HEK293 (cell line): ENCODE results near the gene ZDHHC3.

Source experiments
- CTCF ChIA-PET: fragments of 350-600 bp; formaldehyde crosslinking; extraction: SDS; loops from one replicate; lab custom pipeline; 2021; ENCODE audit warnings: antibody characterized with exemption; lab: Yijun Ruan, JAX
- POLR2A ChIA-PET: fragments of 300-600 bp; formaldehyde crosslinking; extraction: SDS; loops from one replicate; lab custom pipeline; 2020; ENCODE audit warnings: antibody characterized with exemption, inconsistent platforms; lab: Yijun Ruan, JAX
- H3K27ac ChIP-seq: fragments of 200-500 bp; sonication (Bioruptor generic); 2 replicates; pipeline ENCODE4 v1.5.1; 2014; ENCODE audit warnings: low read depth, low read length, control low read depth, inconsistent platforms; ENCODE audit errors: extremely low read depth
- H3K36me3 ChIP-seq, 2 experiments: fragments of 200-500 bp in 1 of 2; sonication (Bioruptor generic) in 1 of 2; 1 replicate in 1 of 2; 2 replicates in 1 of 2; pipeline ENCODE4 v1.5.1; 2014 to 2017; ENCODE audit warnings: inconsistent platforms in 2 of 2, low read length in 2 of 2; ENCODE audit not compliant: control insufficient read depth in 2 of 2, insufficient read depth in 1 of 2
- H3K4me1 ChIP-seq: fragments of 200-500 bp; sonication (Bioruptor generic); 2 replicates; pipeline ENCODE4 v1.5.1; 2014; ENCODE audit warnings: mild to moderate bottlenecking, low read length, inconsistent platforms; ENCODE audit not compliant: control insufficient read depth, insufficient read depth
- H3K4me3 ChIP-seq: 2 replicates; pipeline ENCODE4 v1.5.1; 2011; ENCODE audit warnings: low read depth, mild to moderate bottlenecking, control low read depth, low read length, moderate library complexity
- H3K9me3 ChIP-seq: fragments of 200-500 bp; sonication (Bioruptor generic); 2 replicates; pipeline ENCODE4 v1.5.1; 2014; ENCODE audit warnings: low read depth, low read length, inconsistent platforms; ENCODE audit not compliant: control insufficient read depth, insufficient read depth
- SETDB1 ChIP-seq: IDR thresholded peaks from one replicate; pipeline ENCODE4 v1.6.1; 2017; ENCODE audit warnings: mild to moderate bottlenecking, low read length, moderate library complexity, mixed read lengths; ENCODE audit not compliant: insufficient read length
- YY2 ChIP-seq: fragments of 450-650 bp; formaldehyde crosslinking; IDR thresholded peaks from 2 replicates; pipeline ENCODE4 v1.5.1; 2016; ENCODE audit warnings: missing biosample characterization, missing genetic modification characterization
- ZIC2 ChIP-seq: fragments of 450-650 bp; formaldehyde crosslinking; IDR thresholded peaks from 2 replicates; pipeline ENCODE4 v1.5.1; 2016; ENCODE audit warnings: missing biosample characterization, missing genetic modification characterization
- ZNF157 ChIP-seq: fragments of 450-650 bp; formaldehyde crosslinking; IDR thresholded peaks from 2 replicates; pipeline ENCODE4 v1.5.1; 2016; ENCODE audit warnings: missing biosample characterization, missing genetic modification characterization
- ZNF248 ChIP-seq: fragments of 450-650 bp; formaldehyde crosslinking; IDR thresholded peaks from 2 replicates; pipeline ENCODE4 v1.5.1; 2017; ENCODE audit warnings: missing biosample characterization, missing genetic modification characterization
- ZNF311 ChIP-seq: fragments of 450-650 bp; formaldehyde crosslinking; IDR thresholded peaks from 2 replicates; pipeline ENCODE4 v1.5.1; 2017; ENCODE audit warnings: missing biosample characterization, missing genetic modification characterization, borderline replicate concordance
- ZNF366 ChIP-seq: fragments of 450-650 bp; formaldehyde crosslinking; conservative IDR thresholded peaks from 2 replicates; pipeline ENCODE4 v1.5.1; 2016; ENCODE audit warnings: missing biosample characterization, missing genetic modification characterization
- ZNF37A ChIP-seq: fragments of 450-650 bp; IDR thresholded peaks from 2 replicates; pipeline ENCODE4 v1.5.1; 2018; ENCODE audit warnings: missing biosample characterization, missing genetic modification characterization
- ZNF521 ChIP-seq: fragments of 450-650 bp; formaldehyde crosslinking; IDR thresholded peaks from 2 replicates; pipeline ENCODE4 v1.5.1; 2017; ENCODE audit warnings: missing biosample characterization, mild to moderate bottlenecking, missing genetic modification characterization
- ZNF629 ChIP-seq: fragments of 450-650 bp; formaldehyde crosslinking; IDR thresholded peaks from 2 replicates; pipeline ENCODE4 v1.5.1; 2017; ENCODE audit warnings: missing biosample characterization, missing genetic modification characterization
- ZNF654 ChIP-seq: fragments of 450-650 bp; formaldehyde crosslinking; IDR thresholded peaks from 2 replicates; pipeline ENCODE4 v1.5.1; 2016; ENCODE audit warnings: low read depth, missing biosample characterization, missing genetic modification characterization
- ZNF670 ChIP-seq: fragments of 450-650 bp; formaldehyde crosslinking; IDR thresholded peaks from 2 replicates; pipeline ENCODE4 v1.5.1; 2016; ENCODE audit warnings: missing biosample characterization, missing genetic modification characterization, low read depth
- TF ChIP-seq, protein P1 (sequence below): fragments of 450-650 bp; formaldehyde crosslinking; IDR thresholded peaks from 2 replicates; pipeline ENCODE4 v1.5.1; 2016; ENCODE audit warnings: missing biosample characterization, missing genetic modification characterization
- TF ChIP-seq, protein P2 (sequence below): fragments of 450-650 bp; formaldehyde crosslinking; IDR thresholded peaks from 2 replicates; pipeline ENCODE4 v1.5.1; 2016; ENCODE audit warnings: missing biosample characterization, missing genetic modification characterization, borderline replicate concordance
- TF ChIP-seq, protein P3 (sequence below): fragments of 450-650 bp; formaldehyde crosslinking; IDR thresholded peaks from 2 replicates; pipeline ENCODE4 v1.5.0; 2017; ENCODE audit warnings: missing biosample characterization, missing genetic modification characterization, borderline replicate concordance
- TF ChIP-seq, protein P4 (sequence below): fragments of 450-650 bp; formaldehyde crosslinking; IDR thresholded peaks from 2 replicates; pipeline ENCODE4 v1.5.1; 2017; ENCODE audit warnings: missing biosample characterization, mild to moderate bottlenecking, missing genetic modification characterization, moderate library complexity

Gene ZDHHC3

DNA sequence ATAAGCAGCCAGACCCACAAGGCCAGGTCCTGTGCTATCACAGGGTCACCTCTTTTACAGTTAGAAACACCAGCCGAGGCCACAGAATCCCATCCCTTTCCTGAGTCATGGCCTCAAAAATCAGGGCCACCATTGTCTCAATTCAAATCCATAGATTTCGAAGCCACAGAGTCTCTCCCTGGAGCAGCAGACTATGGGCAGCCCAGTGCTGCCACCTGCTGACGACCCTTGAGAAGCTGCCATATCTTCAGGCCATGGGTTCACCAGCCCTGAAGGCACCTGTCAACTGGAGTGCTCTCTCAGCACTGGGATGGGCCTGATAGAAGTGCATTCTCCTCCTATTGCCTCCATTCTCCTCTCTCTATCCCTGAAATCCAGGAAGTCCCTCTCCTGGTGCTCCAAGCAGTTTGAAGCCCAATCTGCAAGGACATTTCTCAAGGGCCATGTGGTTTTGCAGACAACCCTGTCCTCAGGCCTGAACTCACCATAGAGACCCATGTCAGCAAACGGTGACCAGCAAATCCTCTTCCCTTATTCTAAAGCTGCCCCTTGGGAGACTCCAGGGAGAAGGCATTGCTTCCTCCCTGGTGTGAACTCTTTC lies 62.0 kb downstream of the ZDHHC3 start:
- Histone ChIP-seq H3K4me1 (no peaks in the 10 kb centered on the region), H3K9me3 (no peaks in the 10 kb centered on the region), H3K27ac (no peak overlapping the region), H3K36me3 (peaks cover 0 to 3% of the 10 kb centered on the region in 2 experiments; a peak in 1 of 3 replicates), H3K4me3 (no peak overlapping the region)
- POLR2A ChIA-PET = interaction anchor here (1.3 kb wide), 1 partner anchor 62 kb away, joined by 3 read pairs; the partner anchor contains the start of genes EXOSC7 and ZDHHC3
- CTCF ChIA-PET = interaction anchor here (0.6 to 1.7 kb wide), 16 partner anchors 9 to 594 kb away, joined by 3 to 12 read pairs (median 4); no protein-coding TSS in a partner anchor
- peak; percentile 64 for TF ChIP-seq ZNF654
- TF ChIP-seq, protein P1, sequence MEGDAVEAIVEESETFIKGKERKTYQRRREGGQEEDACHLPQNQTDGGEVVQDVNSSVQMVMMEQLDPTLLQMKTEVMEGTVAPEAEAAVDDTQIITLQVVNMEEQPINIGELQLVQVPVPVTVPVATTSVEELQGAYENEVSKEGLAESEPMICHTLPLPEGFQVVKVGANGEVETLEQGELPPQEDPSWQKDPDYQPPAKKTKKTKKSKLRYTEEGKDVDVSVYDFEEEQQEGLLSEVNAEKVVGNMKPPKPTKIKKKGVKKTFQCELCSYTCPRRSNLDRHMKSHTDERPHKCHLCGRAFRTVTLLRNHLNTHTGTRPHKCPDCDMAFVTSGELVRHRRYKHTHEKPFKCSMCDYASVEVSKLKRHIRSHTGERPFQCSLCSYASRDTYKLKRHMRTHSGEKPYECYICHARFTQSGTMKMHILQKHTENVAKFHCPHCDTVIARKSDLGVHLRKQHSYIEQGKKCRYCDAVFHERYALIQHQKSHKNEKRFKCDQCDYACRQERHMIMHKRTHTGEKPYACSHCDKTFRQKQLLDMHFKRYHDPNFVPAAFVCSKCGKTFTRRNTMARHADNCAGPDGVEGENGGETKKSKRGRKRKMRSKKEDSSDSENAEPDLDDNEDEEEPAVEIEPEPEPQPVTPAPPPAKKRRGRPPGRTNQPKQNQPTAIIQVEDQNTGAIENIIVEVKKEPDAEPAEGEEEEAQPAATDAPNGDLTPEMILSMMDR (tag by site-specific recombination) = 0 out of 2 replicates have a peak, but pooled peaks have one; percentile 33
- TF ChIP-seq, protein P2, sequence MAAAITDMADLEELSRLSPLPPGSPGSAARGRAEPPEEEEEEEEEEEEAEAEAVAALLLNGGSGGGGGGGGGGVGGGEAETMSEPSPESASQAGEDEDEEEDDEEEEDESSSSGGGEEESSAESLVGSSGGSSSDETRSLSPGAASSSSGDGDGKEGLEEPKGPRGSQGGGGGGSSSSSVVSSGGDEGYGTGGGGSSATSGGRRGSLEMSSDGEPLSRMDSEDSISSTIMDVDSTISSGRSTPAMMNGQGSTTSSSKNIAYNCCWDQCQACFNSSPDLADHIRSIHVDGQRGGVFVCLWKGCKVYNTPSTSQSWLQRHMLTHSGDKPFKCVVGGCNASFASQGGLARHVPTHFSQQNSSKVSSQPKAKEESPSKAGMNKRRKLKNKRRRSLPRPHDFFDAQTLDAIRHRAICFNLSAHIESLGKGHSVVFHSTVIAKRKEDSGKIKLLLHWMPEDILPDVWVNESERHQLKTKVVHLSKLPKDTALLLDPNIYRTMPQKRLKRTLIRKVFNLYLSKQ (tag by site-specific recombination) = no peak

DNA sequence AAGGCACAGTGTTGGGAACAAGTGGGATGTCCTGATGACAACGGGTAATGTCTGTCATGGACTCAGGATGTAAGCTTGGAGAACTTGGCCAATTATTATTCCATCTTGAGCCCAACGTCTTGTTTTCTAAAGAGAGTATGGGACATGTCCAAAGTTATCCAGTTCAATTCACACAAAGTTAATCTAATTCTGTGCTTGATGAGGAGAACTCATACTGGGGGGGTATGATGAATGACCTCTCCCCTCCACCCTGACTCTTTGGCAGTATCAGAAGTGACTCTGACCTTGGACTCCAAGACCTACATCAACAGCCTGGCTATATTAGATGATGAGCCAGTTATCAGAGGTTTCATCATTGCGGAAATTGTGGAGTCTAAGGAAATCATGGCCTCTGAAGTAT lies 65.3 kb downstream of the ZDHHC3 start:
- H3K9me3 ChIP-seq = no peaks in the 10 kb centered on the region
- no peak overlapping the region for H3K27ac ChIP-seq
- no peaks in the 10 kb centered on the region for H3K36me3 ChIP-seq
- TF ChIP-seq ZNF366 (tag by site-specific recombination) (no peak), ZNF157 (no peak), ZNF37A (no peak)
- TF ChIP-seq, all 188 proteins: peak for 0
- ChIA-PET CTCF (no interaction called here), POLR2A (no interaction called here)
- Histone ChIP-seq H3K4me3 (no peak overlapping the region), H3K4me1 (no peaks in the 10 kb centered on the region)

DNA sequence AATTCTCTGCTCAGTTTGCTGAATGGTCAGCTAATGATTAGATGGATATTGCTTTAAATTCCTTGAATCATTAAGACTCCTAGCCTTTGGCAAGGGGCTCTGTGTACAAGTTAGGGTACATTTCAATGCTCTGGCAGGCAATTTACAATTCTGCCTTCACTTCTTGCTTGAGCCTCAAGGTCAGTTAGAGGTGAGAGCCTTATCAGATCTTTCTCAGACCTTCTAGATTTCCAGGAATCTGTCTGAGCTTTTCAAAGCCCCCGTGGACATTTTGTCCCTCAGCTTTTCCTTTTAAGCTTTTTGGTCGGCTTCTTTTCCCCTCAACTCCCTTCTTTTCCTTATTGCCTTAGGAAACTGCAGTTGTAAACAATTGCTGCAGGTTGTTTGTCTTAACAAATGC lies 66.9 kb downstream of the ZDHHC3 start:
- ChIA-PET CTCF (interaction anchor here (0.6 to 0.7 kb wide), 2 partner anchors 101 to 584 kb away, joined by 4 to 6 read pairs; no protein-coding TSS in a partner anchor), POLR2A (no interaction called here)
- TF ChIP-seq SETDB1 (no peak), ZIC2 (tag by site-specific recombination) (no peak)
- TF ChIP-seq, protein P2 (tag by site-specific recombination) = no peak
- Histone ChIP-seq H3K4me1 (no peaks in the 10 kb centered on the region), H3K36me3 (no peaks in the 10 kb centered on the region), H3K4me3 (no peak overlapping the region), H3K27ac (no peak overlapping the region), H3K9me3 (no peaks in the 10 kb centered on the region)

DNA sequence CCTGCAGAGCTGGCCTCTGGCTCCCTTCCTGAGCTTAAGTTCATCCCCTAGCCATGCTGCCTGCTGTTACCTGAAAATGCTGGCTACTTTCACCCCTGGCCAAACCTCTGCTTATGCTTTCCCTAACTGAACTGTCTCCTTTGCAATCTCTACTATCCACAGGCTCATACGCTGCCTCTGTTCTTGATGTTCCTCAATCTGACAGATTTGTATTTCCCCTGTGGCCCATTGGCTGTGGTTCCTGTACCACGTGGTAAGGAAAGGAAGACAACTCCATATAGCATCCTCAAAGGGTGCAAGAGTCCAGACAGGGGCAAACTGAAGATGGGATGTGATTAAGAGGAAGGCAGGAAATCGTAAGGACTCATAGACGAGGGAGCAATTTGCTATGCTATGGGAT lies 68.4 kb downstream of the ZDHHC3 start:
- TF ChIP-seq ZNF311 (tag by site-specific recombination) = no peak
- no peak for TF ChIP-seq ZNF521 (tag by site-specific recombination)
- TF ChIP-seq YY2 (tag by site-specific recombination) = no peak
- TF ChIP-seq, protein P3, sequence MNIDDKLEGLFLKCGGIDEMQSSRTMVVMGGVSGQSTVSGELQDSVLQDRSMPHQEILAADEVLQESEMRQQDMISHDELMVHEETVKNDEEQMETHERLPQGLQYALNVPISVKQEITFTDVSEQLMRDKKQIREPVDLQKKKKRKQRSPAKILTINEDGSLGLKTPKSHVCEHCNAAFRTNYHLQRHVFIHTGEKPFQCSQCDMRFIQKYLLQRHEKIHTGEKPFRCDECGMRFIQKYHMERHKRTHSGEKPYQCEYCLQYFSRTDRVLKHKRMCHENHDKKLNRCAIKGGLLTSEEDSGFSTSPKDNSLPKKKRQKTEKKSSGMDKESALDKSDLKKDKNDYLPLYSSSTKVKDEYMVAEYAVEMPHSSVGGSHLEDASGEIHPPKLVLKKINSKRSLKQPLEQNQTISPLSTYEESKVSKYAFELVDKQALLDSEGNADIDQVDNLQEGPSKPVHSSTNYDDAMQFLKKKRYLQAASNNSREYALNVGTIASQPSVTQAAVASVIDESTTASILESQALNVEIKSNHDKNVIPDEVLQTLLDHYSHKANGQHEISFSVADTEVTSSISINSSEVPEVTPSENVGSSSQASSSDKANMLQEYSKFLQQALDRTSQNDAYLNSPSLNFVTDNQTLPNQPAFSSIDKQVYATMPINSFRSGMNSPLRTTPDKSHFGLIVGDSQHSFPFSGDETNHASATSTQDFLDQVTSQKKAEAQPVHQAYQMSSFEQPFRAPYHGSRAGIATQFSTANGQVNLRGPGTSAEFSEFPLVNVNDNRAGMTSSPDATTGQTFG (tag by site-specific recombination) = no peak
- TF ChIP-seq ZNF248 (tag by site-specific recombination) = no peak
- no peak for TF ChIP-seq ZNF670 (tag by site-specific recombination)
- TF ChIP-seq, protein P4, sequence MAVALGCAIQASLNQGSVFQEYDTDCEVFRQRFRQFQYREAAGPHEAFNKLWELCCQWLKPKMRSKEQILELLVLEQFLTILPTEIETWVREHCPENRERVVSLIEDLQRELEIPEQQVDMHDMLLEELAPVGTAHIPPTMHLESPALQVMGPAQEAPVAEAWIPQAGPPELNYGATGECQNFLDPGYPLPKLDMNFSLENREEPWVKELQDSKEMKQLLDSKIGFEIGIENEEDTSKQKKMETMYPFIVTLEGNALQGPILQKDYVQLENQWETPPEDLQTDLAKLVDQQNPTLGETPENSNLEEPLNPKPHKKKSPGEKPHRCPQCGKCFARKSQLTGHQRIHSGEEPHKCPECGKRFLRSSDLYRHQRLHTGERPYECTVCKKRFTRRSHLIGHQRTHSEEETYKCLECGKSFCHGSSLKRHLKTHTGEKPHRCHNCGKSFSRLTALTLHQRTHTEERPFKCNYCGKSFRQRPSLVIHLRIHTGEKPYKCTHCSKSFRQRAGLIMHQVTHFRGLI (tag by site-specific recombination) = no peak
- TF ChIP-seq ZNF629 (tag by site-specific recombination) = no peak
- TF ChIP-seq ZNF654 = no peak
- Histone ChIP-seq H3K4me3 (no peak overlapping the region), H3K4me1 (no peaks in the 10 kb centered on the region), H3K27ac (no peak overlapping the region), H3K36me3 (no peaks in the 10 kb centered on the region), H3K9me3 (no peaks in the 10 kb centered on the region)
- POLR2A ChIA-PET = interaction anchor here (0.6 kb wide), 1 partner anchor 79 kb away, joined by 4 read pairs; no protein-coding TSS in a partner anchor
- CTCF ChIA-PET = interaction anchor here (0.6 kb wide), 2 partner anchors 69 to 551 kb away, joined by 3 to 4 read pairs; no protein-coding TSS in a partner anchor
